Testis (tissue), 2 donors: Measurements from ENCODE around the gene ARHGDIA.

Experiments
- POLR2A ChIP-seq: fragments of 450-650 bp; IDR thresholded peaks from one replicate; pipeline ENCODE4 v1.6.1; 2017; ENCODE audit warnings: antibody characterized with exemption, mild to moderate bottlenecking, moderate library complexity
- TF ChIP-seq, protein P1 (sequence below), 3 experiments: fragments of 450-650 bp in 2 of 3; fragments of 200-600 bp in 1 of 3; sonication (generic) in 1 of 3; IDR thresholded peaks; one replicate each; pipeline ENCODE4 v1.5.1; 2016 to 2019; ENCODE audit warnings: antibody characterized with exemption in 3 of 3, mild to moderate bottlenecking in 2 of 3, moderate library complexity in 1 of 3

DNA sequence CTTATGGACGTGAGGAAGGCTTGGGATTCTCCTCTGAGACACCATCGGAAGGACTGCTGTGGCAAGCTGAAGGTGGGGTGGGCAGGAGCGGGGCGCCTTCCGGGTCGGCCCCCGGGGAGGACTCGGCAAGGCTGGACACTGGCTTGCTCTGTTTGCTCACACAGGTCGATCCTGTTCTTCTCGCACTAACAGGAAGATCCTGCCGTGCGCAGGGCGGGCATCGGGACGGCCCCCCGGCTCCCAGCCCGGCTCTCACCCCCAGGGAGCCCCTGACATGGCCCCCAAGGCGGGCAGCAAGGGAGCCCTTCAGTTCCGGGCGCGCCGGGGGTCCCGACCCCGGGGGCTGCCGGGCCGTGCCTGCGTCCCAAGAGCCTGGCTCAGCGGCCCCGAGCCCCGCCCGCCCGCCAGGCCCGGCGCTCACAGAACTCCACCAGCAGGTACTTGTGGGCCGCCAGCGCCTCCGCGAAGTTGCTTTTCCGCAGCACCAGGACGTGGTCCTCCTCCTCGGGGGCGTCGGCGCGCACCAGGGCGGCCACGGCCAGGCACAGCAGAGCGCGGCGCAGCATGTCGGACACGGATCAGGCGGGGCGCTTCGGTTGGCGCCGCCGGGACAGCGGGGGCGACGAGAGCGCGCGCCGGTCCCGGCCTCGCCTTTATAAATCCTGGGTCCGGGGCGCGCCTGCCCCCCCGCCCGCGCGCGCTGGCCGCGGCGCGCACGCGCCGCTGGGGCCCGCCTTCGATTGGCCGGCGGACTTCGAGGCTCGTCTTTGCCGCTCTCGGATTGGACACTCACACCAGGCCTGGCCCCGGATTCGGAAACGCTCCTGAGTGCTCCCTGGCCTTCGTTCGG is 11.0 kb downstream of the ARHGDIA start, which contains the start of gene P4HB:
- TF ChIP-seq POLR2A: peak; percentile 36
- TF ChIP-seq, protein P1, sequence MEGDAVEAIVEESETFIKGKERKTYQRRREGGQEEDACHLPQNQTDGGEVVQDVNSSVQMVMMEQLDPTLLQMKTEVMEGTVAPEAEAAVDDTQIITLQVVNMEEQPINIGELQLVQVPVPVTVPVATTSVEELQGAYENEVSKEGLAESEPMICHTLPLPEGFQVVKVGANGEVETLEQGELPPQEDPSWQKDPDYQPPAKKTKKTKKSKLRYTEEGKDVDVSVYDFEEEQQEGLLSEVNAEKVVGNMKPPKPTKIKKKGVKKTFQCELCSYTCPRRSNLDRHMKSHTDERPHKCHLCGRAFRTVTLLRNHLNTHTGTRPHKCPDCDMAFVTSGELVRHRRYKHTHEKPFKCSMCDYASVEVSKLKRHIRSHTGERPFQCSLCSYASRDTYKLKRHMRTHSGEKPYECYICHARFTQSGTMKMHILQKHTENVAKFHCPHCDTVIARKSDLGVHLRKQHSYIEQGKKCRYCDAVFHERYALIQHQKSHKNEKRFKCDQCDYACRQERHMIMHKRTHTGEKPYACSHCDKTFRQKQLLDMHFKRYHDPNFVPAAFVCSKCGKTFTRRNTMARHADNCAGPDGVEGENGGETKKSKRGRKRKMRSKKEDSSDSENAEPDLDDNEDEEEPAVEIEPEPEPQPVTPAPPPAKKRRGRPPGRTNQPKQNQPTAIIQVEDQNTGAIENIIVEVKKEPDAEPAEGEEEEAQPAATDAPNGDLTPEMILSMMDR (IDR thresholded peaks at IDR 0.05): peak in 1 of 3 experiments; percentile 42
